HepG2 (cell line): ENCODE results near the gene COL25A1. TPM values are rescaled to one million over a fixed set of nuclear protein-coding genes. Genes with fewer than 3 reads are reported as not detected.

Experiments
- ATAC-seq: fragments of 200-7000 bp; cut with Tn5 transposase; 3 replicates; pipeline ENCODE4 v1.9.1; 2020; ENCODE audit warnings: mild to moderate bottlenecking, moderate library complexity
- BruUV-seq: library from RNA; stranded (reverse); fragments of 400-500 nt; replicated peaks from 2 replicates; lab custom pipeline; 2021; lab: Mats Ljungman, UMichigan
- CTCF ChIA-PET: fragments of 300-600 bp; formaldehyde crosslinking; extraction: SDS; loops from one replicate; lab custom pipeline; 2021; ENCODE audit warnings: low total read pairs, inconsistent platforms, low intra/inter-chr PET ratio; lab: Yijun Ruan, JAX
- POLR2A ChIA-PET: fragments of 350-600 bp; sonication (Branson Sonifier 250); formaldehyde crosslinking; loops from one replicate; lab custom pipeline; 2020; ENCODE audit warnings: antibody characterized with exemption, inconsistent platforms; lab: Yijun Ruan, JAX
- DNase-seq: peaks from one replicate; pipeline ENCODE4 v3.0.0-alpha.2; 2015; ENCODE audit warnings: low spot score
- FAIRE-seq: peaks from 3 replicates; lab custom pipeline; 2011; peaks lifted over from hg19 to GRCh38; lab: Jason Lieb, UNC
- H2AFZ ChIP-seq: one replicate; pipeline ENCODE4 v1.6.1; 2011; ENCODE audit warnings: low read length, inconsistent platforms
- H3K27ac ChIP-seq: fragments of 300-600 bp; 3 replicates; pipeline ENCODE4 v1.8.0; 2011; ENCODE audit warnings: mixed run types, mild to moderate bottlenecking, mixed read lengths, low read length, inconsistent platforms; ENCODE audit not compliant: insufficient read depth; ENCODE audit errors: extremely low read length
- H3K27me3 ChIP-seq, 2 experiments: fragments of 200-600 bp in 1 of 2; 2 replicates in 1 of 2; 3 replicates in 1 of 2; pipeline versions ENCODE4 v1.6.0 to v1.8.0; 2011; ENCODE audit warnings: low read length in 2 of 2, mild to moderate bottlenecking in 2 of 2, moderate library complexity in 2 of 2, inconsistent platforms in 1 of 2; ENCODE audit not compliant: insufficient read depth in 2 of 2, control insufficient read depth in 1 of 2
- H3K36me3 ChIP-seq, 2 experiments: fragments of 200-600 bp in 1 of 2; replicated peaks in 1 of 2; 2 replicates in 1 of 2; 3 replicates in 1 of 2; pipeline versions ENCODE4 v1.5.1 to v1.8.0; 2011; ENCODE audit warnings: low read length in 2 of 2, inconsistent platforms in 1 of 2; ENCODE audit not compliant: insufficient read depth in 2 of 2, control insufficient read depth in 1 of 2
- H3K4me1 ChIP-seq: 2 replicates; pipeline ENCODE4 v1.5.1; 2012; ENCODE audit warnings: low read length, inconsistent platforms; ENCODE audit not compliant: insufficient read depth
- H3K4me2 ChIP-seq: 2 replicates; pipeline ENCODE4 v1.6.0; 2011; ENCODE audit warnings: low read depth, low read length, inconsistent platforms
- H3K4me3 ChIP-seq, 3 experiments: fragments of 200-600 bp in 1 of 3; sonication (generic), shearing (Covaris generic) in 1 of 3; replicated peaks in 1 of 3; 2 replicates each; pipeline ENCODE4 v1.5.1; 2011 to 2016; ENCODE audit warnings: low read length in 3 of 3, inconsistent platforms in 2 of 3, low read depth in 2 of 3, mild to moderate bottlenecking in 2 of 3, control low read depth in 1 of 3, mixed read lengths in 1 of 3; ENCODE audit not compliant: insufficient read depth in 1 of 3
- H3K79me2 ChIP-seq: one replicate; pipeline ENCODE4 v1.6.1; 2011; ENCODE audit warnings: low read length, inconsistent platforms; ENCODE audit not compliant: insufficient read depth
- H3K9ac ChIP-seq: 2 replicates; pipeline ENCODE4 v1.6.0; 2011; ENCODE audit warnings: mild to moderate bottlenecking, low read depth, low read length, inconsistent platforms; ENCODE audit not compliant: insufficient read depth
- H3K9me3 ChIP-seq: 2 replicates; pipeline ENCODE4 v1.5.1; 2012; ENCODE audit warnings: mild to moderate bottlenecking, low read length
- H4K20me1 ChIP-seq: 2 replicates; pipeline ENCODE4 v1.6.0; 2011; ENCODE audit warnings: inconsistent platforms, mild to moderate bottlenecking, low read length, moderate library complexity; ENCODE audit not compliant: insufficient read depth
- CENPX ChIP-seq: sonication (generic); formaldehyde crosslinking; IDR thresholded peaks from 2 replicates; pipeline ENCODE4 v1.9.0; 2021; ENCODE audit warnings: mild to moderate bottlenecking, missing genetic modification reagents, moderate library complexity
- GPN1 ChIP-seq: sonication (generic); formaldehyde crosslinking; IDR thresholded peaks from 2 replicates; pipeline ENCODE4 v1.5.1; 2020; ENCODE audit warnings: missing genetic modification reagents, borderline replicate concordance
- HDAC1 ChIP-seq: sonication (generic); formaldehyde crosslinking; IDR thresholded peaks from 2 replicates; pipeline ENCODE4 v1.5.1; 2020; ENCODE audit warnings: mild to moderate bottlenecking, missing genetic modification reagents
- MYNN ChIP-seq: sonication (generic); formaldehyde crosslinking; IDR thresholded peaks from 2 replicates; pipeline ENCODE4 v1.4.0; 2020; ENCODE audit warnings: mild to moderate bottlenecking, low read depth, missing genetic modification reagents
- NR2F1 ChIP-seq, 2 experiments: fragments of 450-650 bp in 1 of 2; formaldehyde crosslinking in 1 of 2; IDR thresholded peaks; 2 replicates each; pipeline versions ENCODE4 v1.5.0 to v1.6.1; 2016 to 2020; ENCODE audit warnings: mild to moderate bottlenecking in 1 of 2, missing compliant biosample characterization in 1 of 2, missing genetic modification reagents in 1 of 2, moderate library complexity in 1 of 2
- ZBTB20 ChIP-seq: sonication (generic); formaldehyde crosslinking; IDR thresholded peaks from 2 replicates; pipeline ENCODE4 v1.8.1; 2023; ENCODE audit warnings: missing genetic modification reagents, low read depth, mild to moderate bottlenecking, borderline replicate concordance
- ZNF335 ChIP-seq: sonication (generic); formaldehyde crosslinking; IDR thresholded peaks from 2 replicates; pipeline ENCODE4 v1.4.0; 2020; ENCODE audit warnings: missing genetic modification reagents
- ZNF761 ChIP-seq: sonication (generic); formaldehyde crosslinking; conservative IDR thresholded peaks from 2 replicates; pipeline ENCODE4 v1.4.0; 2020; ENCODE audit warnings: mild to moderate bottlenecking, missing genetic modification reagents
- WGBS: methylation state at CpG from one replicate; pipeline ENCODE4 v1.1.6; 2017; ENCODE audit warnings: low lambda C conversion rate; 5-methylcytosine and 5-hydroxymethylcytosine counted together
- in situ Hi-C: cut with HindIII; loops from 2 replicates; pipeline ENCODE4 v1.10.0; 2017; ENCODE audit warnings: low pct_unique_long_range_greater_than_20kb; ENCODE audit not compliant: extremely low pct_ligation_motif_present
- intact Hi-C: fragments of 100-400 bp; cut with micrococcal nuclease; formaldehyde crosslinking; loops from one replicate; pipeline ENCODE4 v1.10.0; 2022; ENCODE audit not compliant: unreplicated experiment
- polyA plus RNA-seq, 8 experiments: library from polyadenylated mRNA; depleted of rRNA in 3 of 8; stranded (reverse) in 7 of 8; unstranded in 1 of 8; fragments of >200 nt; fragmentation: Illumina TruSeq in 4 of 8; extraction: Trizol in 4 of 8; gene quantifications; 2 replicates each; pipeline versions ENCODE4 v1.2.1 to v1.2.3, GENCODE V29; 2011 to 2016; ENCODE audit warnings: low read depth in 4 of 8, missing spikeins in 1 of 8, mixed read lengths in 1 of 8; ENCODE audit not compliant: insufficient read depth in 1 of 8
- total RNA-seq, 5 experiments: library from RNA; depleted of rRNA; stranded (reverse); fragments of >200 nt; fragmentation: Illumina TruSeq; extraction: Trizol; gene quantifications; 2 replicates each; pipeline ENCODE4 v1.2.3, GENCODE V29; 2016; ENCODE audit warnings: low read depth in 1 of 5
- TF ChIP-seq, protein P1 (sequence below): sonication (generic); formaldehyde crosslinking; IDR thresholded peaks from 2 replicates; pipeline ENCODE4 v1.4.0; 2020; ENCODE audit warnings: missing genetic modification reagents, low read depth, mild to moderate bottlenecking, borderline replicate concordance
- TF ChIP-seq, protein P2 (sequence below): sonication (generic); formaldehyde crosslinking; IDR thresholded peaks from 2 replicates; pipeline ENCODE4 v1.5.0; 2020; ENCODE audit warnings: mild to moderate bottlenecking, missing genetic modification reagents
- TF ChIP-seq, protein P3 (sequence below): sonication (generic); formaldehyde crosslinking; IDR thresholded peaks from 2 replicates; pipeline ENCODE4 v1.5.0; 2020; ENCODE audit warnings: mild to moderate bottlenecking, missing genetic modification reagents, borderline replicate concordance
- TF ChIP-seq, protein P4 (sequence below): IDR thresholded peaks from 2 replicates; pipeline ENCODE4 v1.6.1; 2016; ENCODE audit warnings: low read depth, borderline replicate concordance

Gene COL25A1
- total and polyA plus RNA-seq, 2 of the 13 experiments (the other 11 are each of a cell fraction or from before 2014, with no cell fraction given): not detected

DNA sequence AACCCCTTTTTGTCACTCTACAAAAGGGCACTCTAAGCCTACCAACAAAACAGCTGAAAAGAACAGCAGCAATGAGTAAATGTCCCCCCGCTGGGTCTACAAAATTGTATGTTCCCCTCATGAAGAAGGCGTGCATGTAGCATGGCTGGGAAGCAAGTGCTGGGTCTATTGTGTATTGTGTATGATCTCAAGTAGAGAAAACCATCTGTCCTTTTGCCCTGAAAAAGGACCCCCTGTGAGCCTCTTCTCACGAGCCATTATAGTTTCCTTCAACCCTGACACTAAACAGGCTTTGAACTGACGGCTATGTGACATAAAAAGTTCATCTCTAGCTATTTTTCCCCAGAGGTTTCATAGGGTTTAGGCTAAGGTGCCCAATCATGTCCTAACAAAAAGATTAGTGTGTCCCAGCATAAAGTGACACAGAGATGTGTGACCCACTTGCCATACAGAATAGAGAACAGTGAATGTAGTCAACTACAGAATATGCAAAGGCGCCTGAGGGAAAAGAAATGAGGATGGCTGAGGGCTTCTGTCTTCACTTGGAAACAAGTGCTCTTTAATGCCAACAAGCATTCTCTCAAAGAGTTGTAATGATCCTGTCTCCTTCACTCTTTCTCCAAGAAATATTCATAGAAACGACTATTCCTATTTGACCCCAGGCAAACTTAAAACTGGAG, 27.3 kb downstream of the COL25A1 start:
- CTCF ChIA-PET: no interaction called here
- FAIRE-seq (no peak), ATAC-seq (no peak), DNase-seq (no peak)
- H3K9ac ChIP-seq: no peak overlapping the region
- 0% methylated on average over 6 of the region's 6 CpGs for WGBS
- no peaks in the 10 kb centered on the region for H3K79me2 ChIP-seq
- H4K20me1 ChIP-seq: no peaks in the 10 kb centered on the region
- H3K9me3 ChIP-seq: no peaks in the 10 kb centered on the region
- POLR2A ChIA-PET: no interaction called here
- BruUV-seq: no TSS peak
- no peak overlapping the region for H2AFZ ChIP-seq
- no peaks in the 10 kb centered on the region for H3K4me1 ChIP-seq
- H3K36me3 ChIP-seq: no peaks in the 10 kb centered on the region
- H3K4me2 ChIP-seq: no peak overlapping the region
- H3K27me3 ChIP-seq: no peaks in the 10 kb centered on the region
- no peak overlapping the region for H3K27ac ChIP-seq
- in situ Hi-C loops (no loop called here), intact Hi-C loops (no loop called here)
- no peak overlapping the region for H3K4me3 ChIP-seq
- TF ChIP-seq CENPX: no peak
- no peak for TF ChIP-seq ZNF335 (CRISPR knock-in tag)
- no peak for TF ChIP-seq ZNF761 (CRISPR knock-in tag)
- no peak for TF ChIP-seq HDAC1 (CRISPR knock-in tag)
- no peak for TF ChIP-seq NR2F1 (CRISPR knock-in tag; IDR thresholded peaks at IDR 0.05)
- TF ChIP-seq, protein P1, sequence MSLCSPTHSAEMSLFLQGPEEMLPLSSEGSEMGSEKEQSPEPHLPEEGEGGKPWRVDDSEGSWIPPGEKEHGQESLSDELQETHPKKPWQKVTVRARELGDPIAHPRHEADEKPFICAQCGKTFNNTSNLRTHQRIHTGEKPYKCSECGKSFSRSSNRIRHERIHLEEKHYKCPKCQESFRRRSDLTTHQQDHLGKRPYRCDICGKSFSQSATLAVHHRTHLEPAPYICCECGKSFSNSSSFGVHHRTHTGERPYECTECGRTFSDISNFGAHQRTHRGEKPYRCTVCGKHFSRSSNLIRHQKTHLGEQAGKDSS (CRISPR knock-in tag): no peak
- TF ChIP-seq, protein P2, sequence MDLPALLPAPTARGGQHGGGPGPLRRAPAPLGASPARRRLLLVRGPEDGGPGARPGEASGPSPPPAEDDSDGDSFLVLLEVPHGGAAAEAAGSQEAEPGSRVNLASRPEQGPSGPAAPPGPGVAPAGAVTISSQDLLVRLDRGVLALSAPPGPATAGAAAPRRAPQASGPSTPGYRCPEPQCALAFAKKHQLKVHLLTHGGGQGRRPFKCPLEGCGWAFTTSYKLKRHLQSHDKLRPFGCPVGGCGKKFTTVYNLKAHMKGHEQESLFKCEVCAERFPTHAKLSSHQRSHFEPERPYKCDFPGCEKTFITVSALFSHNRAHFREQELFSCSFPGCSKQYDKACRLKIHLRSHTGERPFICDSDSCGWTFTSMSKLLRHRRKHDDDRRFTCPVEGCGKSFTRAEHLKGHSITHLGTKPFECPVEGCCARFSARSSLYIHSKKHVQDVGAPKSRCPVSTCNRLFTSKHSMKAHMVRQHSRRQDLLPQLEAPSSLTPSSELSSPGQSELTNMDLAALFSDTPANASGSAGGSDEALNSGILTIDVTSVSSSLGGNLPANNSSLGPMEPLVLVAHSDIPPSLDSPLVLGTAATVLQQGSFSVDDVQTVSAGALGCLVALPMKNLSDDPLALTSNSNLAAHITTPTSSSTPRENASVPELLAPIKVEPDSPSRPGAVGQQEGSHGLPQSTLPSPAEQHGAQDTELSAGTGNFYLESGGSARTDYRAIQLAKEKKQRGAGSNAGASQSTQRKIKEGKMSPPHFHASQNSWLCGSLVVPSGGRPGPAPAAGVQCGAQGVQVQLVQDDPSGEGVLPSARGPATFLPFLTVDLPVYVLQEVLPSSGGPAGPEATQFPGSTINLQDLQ (CRISPR knock-in tag): no peak
- TF ChIP-seq, protein P3, sequence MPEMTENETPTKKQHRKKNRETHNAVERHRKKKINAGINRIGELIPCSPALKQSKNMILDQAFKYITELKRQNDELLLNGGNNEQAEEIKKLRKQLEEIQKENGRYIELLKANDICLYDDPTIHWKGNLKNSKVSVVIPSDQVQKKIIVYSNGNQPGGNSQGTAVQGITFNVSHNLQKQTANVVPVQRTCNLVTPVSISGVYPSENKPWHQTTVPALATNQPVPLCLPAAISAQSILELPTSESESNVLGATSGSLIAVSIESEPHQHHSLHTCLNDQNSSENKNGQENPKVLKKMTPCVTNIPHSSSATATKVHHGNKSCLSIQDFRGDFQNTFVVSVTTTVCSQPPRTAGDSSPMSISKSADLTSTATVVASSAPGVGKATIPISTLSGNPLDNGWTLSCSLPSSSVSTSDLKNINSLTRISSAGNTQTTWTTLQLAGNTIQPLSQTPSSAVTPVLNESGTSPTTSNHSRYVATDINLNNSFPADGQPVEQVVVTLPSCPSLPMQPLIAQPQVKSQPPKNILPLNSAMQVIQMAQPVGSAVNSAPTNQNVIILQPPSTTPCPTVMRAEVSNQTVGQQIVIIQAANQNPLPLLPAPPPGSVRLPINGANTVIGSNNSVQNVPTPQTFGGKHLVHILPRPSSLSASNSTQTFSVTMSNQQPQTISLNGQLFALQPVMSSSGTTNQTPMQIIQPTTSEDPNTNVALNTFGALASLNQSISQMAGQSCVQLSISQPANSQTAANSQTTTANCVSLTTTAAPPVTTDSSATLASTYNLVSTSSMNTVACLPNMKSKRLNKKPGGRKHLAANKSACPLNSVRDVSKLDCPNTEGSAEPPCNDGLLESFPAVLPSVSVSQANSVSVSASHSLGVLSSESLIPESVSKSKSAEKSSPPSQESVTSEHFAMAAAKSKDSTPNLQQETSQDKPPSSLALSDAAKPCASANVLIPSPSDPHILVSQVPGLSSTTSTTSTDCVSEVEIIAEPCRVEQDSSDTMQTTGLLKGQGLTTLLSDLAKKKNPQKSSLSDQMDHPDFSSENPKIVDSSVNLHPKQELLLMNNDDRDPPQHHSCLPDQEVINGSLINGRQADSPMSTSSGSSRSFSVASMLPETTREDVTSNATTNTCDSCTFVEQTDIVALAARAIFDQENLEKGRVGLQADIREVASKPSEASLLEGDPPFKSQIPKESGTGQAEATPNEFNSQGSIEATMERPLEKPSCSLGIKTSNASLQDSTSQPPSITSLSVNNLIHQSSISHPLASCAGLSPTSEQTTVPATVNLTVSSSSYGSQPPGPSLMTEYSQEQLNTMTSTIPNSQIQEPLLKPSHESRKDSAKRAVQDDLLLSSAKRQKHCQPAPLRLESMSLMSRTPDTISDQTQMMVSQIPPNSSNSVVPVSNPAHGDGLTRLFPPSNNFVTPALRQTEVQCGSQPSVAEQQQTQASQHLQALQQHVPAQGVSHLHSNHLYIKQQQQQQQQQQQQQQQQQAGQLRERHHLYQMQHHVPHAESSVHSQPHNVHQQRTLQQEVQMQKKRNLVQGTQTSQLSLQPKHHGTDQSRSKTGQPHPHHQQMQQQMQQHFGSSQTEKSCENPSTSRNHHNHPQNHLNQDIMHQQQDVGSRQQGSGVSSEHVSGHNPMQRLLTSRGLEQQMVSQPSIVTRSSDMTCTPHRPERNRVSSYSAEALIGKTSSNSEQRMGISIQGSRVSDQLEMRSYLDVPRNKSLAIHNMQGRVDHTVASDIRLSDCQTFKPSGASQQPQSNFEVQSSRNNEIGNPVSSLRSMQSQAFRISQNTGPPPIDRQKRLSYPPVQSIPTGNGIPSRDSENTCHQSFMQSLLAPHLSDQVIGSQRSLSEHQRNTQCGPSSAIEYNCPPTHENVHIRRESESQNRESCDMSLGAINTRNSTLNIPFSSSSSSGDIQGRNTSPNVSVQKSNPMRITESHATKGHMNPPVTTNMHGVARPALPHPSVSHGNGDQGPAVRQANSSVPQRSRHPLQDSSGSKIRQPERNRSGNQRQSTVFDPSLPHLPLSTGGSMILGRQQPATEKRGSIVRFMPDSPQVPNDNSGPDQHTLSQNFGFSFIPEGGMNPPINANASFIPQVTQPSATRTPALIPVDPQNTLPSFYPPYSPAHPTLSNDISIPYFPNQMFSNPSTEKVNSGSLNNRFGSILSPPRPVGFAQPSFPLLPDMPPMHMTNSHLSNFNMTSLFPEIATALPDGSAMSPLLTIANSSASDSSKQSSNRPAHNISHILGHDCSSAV (CRISPR knock-in tag): no peak
- no peak for TF ChIP-seq GPN1 (CRISPR knock-in tag)
- no peak for TF ChIP-seq MYNN (CRISPR knock-in tag)
- TF ChIP-seq, protein P4, sequence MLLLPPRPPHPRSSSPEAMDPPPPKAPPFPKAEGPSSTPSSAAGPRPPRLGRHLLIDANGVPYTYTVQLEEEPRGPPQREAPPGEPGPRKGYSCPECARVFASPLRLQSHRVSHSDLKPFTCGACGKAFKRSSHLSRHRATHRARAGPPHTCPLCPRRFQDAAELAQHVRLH: no peak
- TF ChIP-seq ZBTB20 (CRISPR knock-in tag): no peak
